Spleen (tissue), 7 donors: ENCODE measurements around the gene LRRC72.

Experiments used
- POLR2A ChIP-seq, 3 donors: fragments of 450-650 bp; IDR thresholded peaks; one replicate each; pipeline ENCODE4 v1.5.1; 2017; ENCODE audit warnings: antibody characterized with exemption in 3 of 3, mild to moderate bottlenecking in 1 of 3
- TF ChIP-seq, protein P1 (sequence below), 11 experiments: fragments of 200-600 bp in 7 of 11; fragments of 450-650 bp in 4 of 11; sonication (generic) in 4 of 11; IDR thresholded peaks in 8 of 11; conservative IDR thresholded peaks in 3 of 11; 1 replicate in 7 of 11; 2 replicates in 4 of 11; pipeline versions ENCODE4 v1.4.0 to v1.8.0; 2016 to 2021; ENCODE audit warnings: antibody characterized with exemption in 11 of 11, inconsistent platforms in 4 of 11, mild to moderate bottlenecking in 1 of 11
- donor health status: DM: no; HTN: no; CAD: no; lungs with moderate emphysema.
- donor health status: DM: no; HTN: no; CAD: no.
- donor health status: DM: no; HTN: no; CAD: no.

DNA sequence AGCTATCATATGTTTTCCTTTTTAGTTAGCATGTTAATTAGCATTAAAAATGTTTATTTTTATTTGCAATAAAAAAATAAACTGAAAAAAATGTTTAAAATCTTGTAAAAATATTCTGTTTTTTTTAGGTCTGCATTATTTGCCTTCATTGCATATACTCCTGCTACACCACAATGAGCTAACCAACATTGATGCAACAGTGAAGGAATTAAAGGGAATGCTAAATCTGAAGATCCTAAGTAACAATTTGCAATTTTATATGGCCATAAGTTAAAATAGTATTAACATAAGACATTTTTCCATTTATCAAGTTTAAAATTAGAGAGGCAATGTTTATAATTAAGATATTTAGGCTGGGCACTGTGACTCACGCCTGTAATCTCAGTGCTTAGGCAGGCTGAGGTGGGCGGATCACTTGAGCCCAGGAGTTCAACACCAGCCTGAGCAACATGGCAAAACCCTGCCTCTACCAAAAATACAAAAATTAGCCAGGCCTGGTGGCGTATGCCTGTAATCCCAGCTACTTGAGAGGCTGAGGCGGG is 32.2 kb downstream of the LRRC72 start:
- TF ChIP-seq POLR2A (IDR thresholded peaks at IDR 0.05), result no peak
- TF ChIP-seq, protein P1, sequence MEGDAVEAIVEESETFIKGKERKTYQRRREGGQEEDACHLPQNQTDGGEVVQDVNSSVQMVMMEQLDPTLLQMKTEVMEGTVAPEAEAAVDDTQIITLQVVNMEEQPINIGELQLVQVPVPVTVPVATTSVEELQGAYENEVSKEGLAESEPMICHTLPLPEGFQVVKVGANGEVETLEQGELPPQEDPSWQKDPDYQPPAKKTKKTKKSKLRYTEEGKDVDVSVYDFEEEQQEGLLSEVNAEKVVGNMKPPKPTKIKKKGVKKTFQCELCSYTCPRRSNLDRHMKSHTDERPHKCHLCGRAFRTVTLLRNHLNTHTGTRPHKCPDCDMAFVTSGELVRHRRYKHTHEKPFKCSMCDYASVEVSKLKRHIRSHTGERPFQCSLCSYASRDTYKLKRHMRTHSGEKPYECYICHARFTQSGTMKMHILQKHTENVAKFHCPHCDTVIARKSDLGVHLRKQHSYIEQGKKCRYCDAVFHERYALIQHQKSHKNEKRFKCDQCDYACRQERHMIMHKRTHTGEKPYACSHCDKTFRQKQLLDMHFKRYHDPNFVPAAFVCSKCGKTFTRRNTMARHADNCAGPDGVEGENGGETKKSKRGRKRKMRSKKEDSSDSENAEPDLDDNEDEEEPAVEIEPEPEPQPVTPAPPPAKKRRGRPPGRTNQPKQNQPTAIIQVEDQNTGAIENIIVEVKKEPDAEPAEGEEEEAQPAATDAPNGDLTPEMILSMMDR (IDR thresholded peaks at IDR 0.05 in 8 of 11, conservative IDR thresholded peaks at IDR 0.05 in 3 of 11), result no peak
